A673 (cell line): Measurements from ENCODE around the gene TAF4. TPM values are rescaled to one million over a fixed set of nuclear protein-coding genes. Genes with fewer than 3 reads are reported as not detected.

ENCODE experiments used
- BruUV-seq: library from RNA; stranded (reverse); fragments of 400-500 nt; replicated peaks from 2 replicates; lab custom pipeline; 2021; lab: Mats Ljungman, UMichigan
- CTCF ChIA-PET: fragments of 300-600 bp; sonication (Branson Sonifier 250); formaldehyde crosslinking; loops from one replicate; lab custom pipeline; 2022; ENCODE audit warnings: antibody characterized with exemption; lab: Charles Lee
- POLR2A ChIA-PET: fragments of 300-600 bp; sonication (Branson Sonifier 250); formaldehyde crosslinking; loops from one replicate; lab custom pipeline; 2022; ENCODE audit warnings: antibody characterized with exemption; ENCODE audit not compliant: low non-redundant PET; lab: Charles Lee
- DNase-seq: peaks from one replicate; pipeline ENCODE4 v3.0.0-alpha.2; 2015; ENCODE audit warnings: low spot score
- H3K27ac ChIP-seq: fragments of 200-600 bp; sonication (generic); 2 replicates; pipeline ENCODE4 v1.5.1; 2016; ENCODE audit warnings: mixed run types, low read depth, mild to moderate bottlenecking, mixed read lengths, antibody characterized with exemption, low read length; ENCODE audit not compliant: poor library complexity, severe bottlenecking
- H3K27me3 ChIP-seq: fragments of 200-600 bp; sonication (generic); replicated peaks from 2 replicates; pipeline ENCODE4 v1.6.1; 2017; ENCODE audit warnings: mixed run types, low read depth, mild to moderate bottlenecking, mixed read lengths, antibody characterized with exemption, low read length; ENCODE audit not compliant: insufficient read depth, poor library complexity
- H3K36me3 ChIP-seq: fragments of 200-600 bp; sonication (generic); 2 replicates; pipeline ENCODE4 v1.6.1; 2016; ENCODE audit warnings: mixed run types, mild to moderate bottlenecking, mixed read lengths, antibody characterized with exemption, low read length; ENCODE audit not compliant: insufficient read depth, poor library complexity, severe bottlenecking
- H3K4me1 ChIP-seq: fragments of 200-600 bp; sonication (generic); 2 replicates; pipeline ENCODE4 v1.6.1; 2017; ENCODE audit warnings: mixed run types, mild to moderate bottlenecking, mixed read lengths, antibody characterized with exemption, low read length; ENCODE audit not compliant: insufficient read depth, poor library complexity, severe bottlenecking
- H3K4me3 ChIP-seq: fragments of 200-600 bp; sonication (generic); 2 replicates; pipeline ENCODE4 v1.5.1; 2016; ENCODE audit warnings: low read depth, mixed run types, mild to moderate bottlenecking, mixed read lengths, low read length; ENCODE audit not compliant: poor library complexity, severe bottlenecking
- H3K9me3 ChIP-seq: fragments of 200-600 bp; sonication (generic); 2 replicates; pipeline ENCODE4 v1.6.1; 2016; ENCODE audit warnings: mixed run types, low read depth, mild to moderate bottlenecking, mixed read lengths, antibody characterized with exemption, low read length; ENCODE audit not compliant: poor library complexity, severe bottlenecking
- CTCF ChIP-seq: fragments of 300-800, 200-600 bp; sonication (generic); conservative IDR thresholded peaks from 2 replicates; pipeline ENCODE4 v1.5.1; 2017; ENCODE audit warnings: low read depth, mild to moderate bottlenecking, antibody characterized with exemption, low read length, moderate library complexity, mixed read lengths
- EZH2 ChIP-seq: fragments of 200-600 bp; sonication (generic); IDR thresholded peaks from 2 replicates; pipeline ENCODE4 v1.6.1; 2017; ENCODE audit warnings: borderline replicate concordance, low read depth, mild to moderate bottlenecking, mixed read lengths, antibody characterized with exemption, low read length; ENCODE audit not compliant: poor library complexity, severe bottlenecking
- intact Hi-C: fragments of 100-400 bp; cut with micrococcal nuclease; formaldehyde crosslinking; loops from one replicate; pipeline ENCODE4 v1.10.0; 2022; ENCODE audit not compliant: unreplicated experiment
- total RNA-seq: library from RNA; stranded (reverse); gene quantifications from 2 replicates; pipeline ENCODE4 v1.2.3, GENCODE V29; 2021

The TAF4 gene
- total RNA-seq, 1 experiment from 2014 or later = 37.0 TPM

GRCh38 chr20:61937963-61938838 lies 127.5 kb downstream of the TAF4 start:
- H3K4me1 ChIP-seq = no peaks in the 10 kb centered on the region
- TF ChIP-seq EZH2 = no peak
- no peak for TF ChIP-seq CTCF

GRCh38 chr20:61937146-61937962 lies 128.3 kb downstream of the TAF4 start:
- Histone ChIP-seq H3K36me3 (no peaks in the 10 kb centered on the region), H3K27ac (no peak overlapping the region), H3K4me3 (no peak overlapping the region), H3K9me3 (no peaks in the 10 kb centered on the region), H3K27me3 (peaks cover 13% of the 10 kb centered on the region), H3K4me1 (no peaks in the 10 kb centered on the region)
- no TSS peak for BruUV-seq
- ChIA-PET POLR2A (no interaction called here), CTCF (no interaction called here)
- intact Hi-C loops = no loop called here
- TF ChIP-seq CTCF = no peak
- TF ChIP-seq EZH2 = no peak
- DNase-seq = no peak

More at GRCh38 chr20:61937963-61938838, 127.5 kb downstream of the TAF4 start:
- no TSS peak for BruUV-seq
- Histone ChIP-seq H3K9me3 (no peaks in the 10 kb centered on the region), H3K27ac (no peak overlapping the region), H3K4me3 (no peak overlapping the region), H3K36me3 (no peaks in the 10 kb centered on the region), H3K27me3 (peaks cover 13% of the 10 kb centered on the region)
- POLR2A ChIA-PET = no interaction called here
- intact Hi-C loops = no loop called here
- no peak for DNase-seq
- CTCF ChIA-PET = no interaction called here

GRCh38 chr20:61936701-61937131 lies 129.0 kb downstream of the TAF4 start:
- no peak for TF ChIP-seq EZH2
- TF ChIP-seq CTCF = no peak
- no peaks in the 10 kb centered on the region for H3K9me3 ChIP-seq
- no peak overlapping the region for H3K4me3 ChIP-seq
- intact Hi-C loops = no loop called here
- H3K4me1 ChIP-seq = no peaks in the 10 kb centered on the region
- H3K27me3 ChIP-seq = peaks cover 13% of the 10 kb centered on the region
- CTCF ChIA-PET = no interaction called here
- POLR2A ChIA-PET = no interaction called here
- no peaks in the 10 kb centered on the region for H3K36me3 ChIP-seq
- BruUV-seq = no TSS peak
- DNase-seq = no peak
- H3K27ac ChIP-seq = no peak overlapping the region
